Thoracic aorta (tissue), 2 donors: ENCODE measurements around the gene MRPL54. TPM values are rescaled to one million over a fixed set of nuclear protein-coding genes. Genes with fewer than 3 reads are reported as not detected.

Experiments
- ATAC-seq: fragments of 150-250 bp; one replicate; pipeline ENCODE4 v1.8.0; 2017; ENCODE audit warnings: low read depth; ENCODE audit not compliant: insufficient number of reproducible peaks, low FRiP score
- DNase-seq: peaks from one replicate; pipeline ENCODE4 v3.0.0-alpha.2; 2020; ENCODE audit warnings: low spot score
- H3K27ac ChIP-seq, 2 donors: fragments of 200-600 bp; sonication (generic); 1 replicate in 1 of 2; 2 replicates in 1 of 2; pipeline ENCODE4 v1.5.1; 2016; ENCODE audit warnings: mild to moderate bottlenecking in 2 of 2, moderate library complexity in 2 of 2
- H3K27me3 ChIP-seq: fragments of 200-600 bp; sonication (generic); replicated peaks from 2 replicates; pipeline ENCODE4 v1.6.0; 2016; ENCODE audit warnings: mild to moderate bottlenecking; ENCODE audit not compliant: insufficient read depth
- H3K36me3 ChIP-seq: fragments of 200-600 bp; sonication (generic); one replicate; pipeline ENCODE4 v1.5.1; 2016
- H3K4me1 ChIP-seq, 2 donors: fragments of 200-600 bp; sonication (generic); 1 replicate in 1 of 2; 2 replicates in 1 of 2; pipeline versions ENCODE4 v1.5.1 to v1.6.0; 2016; ENCODE audit warnings: low read depth in 2 of 2, mild to moderate bottlenecking in 1 of 2; ENCODE audit not compliant: control insufficient read depth in 1 of 2
- H3K4me3 ChIP-seq: fragments of 200-600 bp; sonication (generic); 2 replicates; pipeline ENCODE4 v1.5.1; 2016; ENCODE audit warnings: mild to moderate bottlenecking
- H3K9me3 ChIP-seq: fragments of 200-600 bp; sonication (generic); 2 replicates; pipeline ENCODE4 v1.5.1; 2016
- total RNA-seq, 2 donors: library from RNA; depleted of rRNA; stranded (reverse); fragments of >200 nt; gene quantifications; one replicate each; pipeline versions ENCODE4 v1.1.0 to v1.2.3, GENCODE V29; 2016
- TF ChIP-seq, protein P1 (sequence below): fragments of 200-600 bp; sonication (generic); IDR thresholded peaks from one replicate; pipeline ENCODE4 v1.5.1; 2019; ENCODE audit warnings: antibody characterized with exemption

MRPL54 gene
- 10 to 100 TPM; 32.4 to 56.9 TPM for total RNA-seq

DNA sequence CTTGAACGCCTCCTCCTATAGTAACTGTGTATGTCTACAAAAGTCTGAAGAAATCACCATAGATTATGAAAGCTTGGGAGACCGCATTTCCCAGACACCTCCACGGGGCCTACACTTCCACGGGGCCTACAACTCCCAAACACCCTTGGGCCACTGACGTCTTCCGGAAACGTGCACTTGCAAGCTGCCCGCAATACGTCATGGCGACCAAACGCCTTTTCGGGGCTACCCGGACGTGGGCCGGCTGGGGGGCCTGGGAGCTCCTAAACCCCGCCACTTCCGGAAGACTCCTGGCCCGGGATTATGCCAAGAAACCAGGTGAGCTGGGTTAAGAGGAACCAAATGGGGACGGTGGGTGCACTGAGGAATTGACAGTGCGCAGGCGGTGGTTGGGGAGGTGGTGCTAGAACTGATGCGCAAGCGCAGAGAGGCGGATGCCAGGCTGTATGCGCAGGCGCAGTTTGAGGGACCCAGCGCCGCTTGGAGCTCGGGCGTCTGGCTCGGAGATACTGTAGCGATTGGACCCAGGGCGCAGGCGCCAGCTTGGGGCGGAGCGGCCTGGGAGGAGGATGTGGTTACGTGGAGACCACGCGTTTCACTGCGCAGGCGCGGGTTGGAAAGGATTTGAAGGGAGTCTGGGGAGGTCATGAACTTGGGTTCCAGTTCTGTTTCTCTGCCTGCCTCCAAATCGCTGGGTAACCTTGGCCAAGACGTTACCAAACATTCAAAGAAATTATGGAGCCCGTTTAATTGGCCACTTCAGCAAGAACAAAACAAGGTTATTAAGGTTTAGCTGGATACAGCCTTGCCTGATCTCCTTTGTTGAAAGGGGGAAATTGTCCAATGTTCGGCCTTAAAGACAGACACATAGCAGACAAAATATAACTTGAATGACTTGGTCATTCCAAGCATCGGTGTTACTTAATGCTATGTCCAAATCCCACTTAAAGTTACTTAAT, at the start of gene MRPL54:
Gene MRPL54 (plus strand): TSS at position 182 of the 959 bp plus-strand sequence. CDS start 19 bp downstream, at position 201.
- TF ChIP-seq, protein P1, sequence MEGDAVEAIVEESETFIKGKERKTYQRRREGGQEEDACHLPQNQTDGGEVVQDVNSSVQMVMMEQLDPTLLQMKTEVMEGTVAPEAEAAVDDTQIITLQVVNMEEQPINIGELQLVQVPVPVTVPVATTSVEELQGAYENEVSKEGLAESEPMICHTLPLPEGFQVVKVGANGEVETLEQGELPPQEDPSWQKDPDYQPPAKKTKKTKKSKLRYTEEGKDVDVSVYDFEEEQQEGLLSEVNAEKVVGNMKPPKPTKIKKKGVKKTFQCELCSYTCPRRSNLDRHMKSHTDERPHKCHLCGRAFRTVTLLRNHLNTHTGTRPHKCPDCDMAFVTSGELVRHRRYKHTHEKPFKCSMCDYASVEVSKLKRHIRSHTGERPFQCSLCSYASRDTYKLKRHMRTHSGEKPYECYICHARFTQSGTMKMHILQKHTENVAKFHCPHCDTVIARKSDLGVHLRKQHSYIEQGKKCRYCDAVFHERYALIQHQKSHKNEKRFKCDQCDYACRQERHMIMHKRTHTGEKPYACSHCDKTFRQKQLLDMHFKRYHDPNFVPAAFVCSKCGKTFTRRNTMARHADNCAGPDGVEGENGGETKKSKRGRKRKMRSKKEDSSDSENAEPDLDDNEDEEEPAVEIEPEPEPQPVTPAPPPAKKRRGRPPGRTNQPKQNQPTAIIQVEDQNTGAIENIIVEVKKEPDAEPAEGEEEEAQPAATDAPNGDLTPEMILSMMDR, result no peak
- Histone ChIP-seq H3K4me3 (peak within 1 kb of the TSS; percentile 92), H3K9me3 (no peaks in the 10 kb centered on the region), H3K27me3 (no peaks in the 10 kb centered on the region), H3K27ac (peak within 1 kb of the TSS; percentile 97 to 100), H3K36me3 (peaks cover 18% of the 10 kb centered on the region), H3K4me1 (peaks cover 16 to 38% of the 10 kb centered on the region in 2 donors)
- ATAC-seq (peak; percentile 91), DNase-seq (peak; percentile 98)

DNA sequence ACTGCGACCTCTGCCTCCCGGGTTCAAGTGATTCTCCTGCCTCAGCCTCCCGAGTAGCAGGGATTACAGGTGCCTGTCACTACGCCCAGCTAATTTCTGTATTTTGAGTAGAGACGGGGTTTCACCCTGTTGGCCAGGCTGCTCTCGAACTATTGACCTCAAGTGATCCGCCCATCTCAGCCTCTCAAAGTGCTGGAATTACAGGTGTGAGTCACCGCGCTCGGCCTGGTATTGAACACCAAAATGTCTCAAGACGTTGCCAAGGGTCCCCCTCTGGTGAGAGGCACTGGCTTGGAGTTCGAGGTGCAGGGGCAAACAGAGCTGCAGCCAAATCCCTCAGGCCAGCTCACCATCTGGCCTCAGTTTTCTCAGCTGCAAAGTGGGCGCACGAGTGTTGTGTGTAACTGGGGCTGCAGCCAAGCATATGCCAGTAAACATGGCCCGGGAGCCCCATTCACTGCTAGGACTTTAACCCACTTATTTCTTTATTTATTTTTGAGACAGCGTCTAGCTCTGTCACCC, 46.3 kb upstream of the MRPL54 start:
- H3K27ac ChIP-seq, result no peak overlapping the region
- no peak overlapping the region for H3K4me3 ChIP-seq
- ATAC-seq (no peak), DNase-seq (no peak)
- peaks cover 0 to 12% of the 10 kb centered on the region in 2 donors for H3K4me1 ChIP-seq
- H3K9me3 ChIP-seq, result no peaks in the 10 kb centered on the region
- TF ChIP-seq, protein P1, result no peak
- no peaks in the 10 kb centered on the region for H3K36me3 ChIP-seq
- H3K27me3 ChIP-seq, result peaks cover 11% of the 10 kb centered on the region

DNA sequence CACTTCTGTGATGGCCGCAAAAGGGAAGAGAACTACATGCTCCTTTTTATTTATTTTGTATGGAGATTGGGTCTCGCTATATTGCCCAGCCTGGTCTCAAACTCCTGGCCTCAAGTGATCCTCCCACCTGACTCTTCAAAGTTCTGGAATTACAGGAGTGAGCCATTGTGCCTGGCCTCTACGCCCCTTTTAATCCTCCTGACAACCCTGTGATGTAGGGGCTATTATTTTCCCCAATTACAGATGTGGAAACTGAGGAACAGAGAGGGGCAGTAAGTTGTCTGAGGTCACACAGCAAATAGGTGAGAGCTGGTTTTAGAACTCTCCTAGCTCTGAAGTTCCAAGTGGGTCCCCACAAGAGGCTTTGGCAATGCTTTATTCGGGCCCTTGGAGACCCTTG, 42.6 kb upstream of the MRPL54 start:
- H3K27me3 ChIP-seq, result peaks cover 16% of the 10 kb centered on the region

DNA sequence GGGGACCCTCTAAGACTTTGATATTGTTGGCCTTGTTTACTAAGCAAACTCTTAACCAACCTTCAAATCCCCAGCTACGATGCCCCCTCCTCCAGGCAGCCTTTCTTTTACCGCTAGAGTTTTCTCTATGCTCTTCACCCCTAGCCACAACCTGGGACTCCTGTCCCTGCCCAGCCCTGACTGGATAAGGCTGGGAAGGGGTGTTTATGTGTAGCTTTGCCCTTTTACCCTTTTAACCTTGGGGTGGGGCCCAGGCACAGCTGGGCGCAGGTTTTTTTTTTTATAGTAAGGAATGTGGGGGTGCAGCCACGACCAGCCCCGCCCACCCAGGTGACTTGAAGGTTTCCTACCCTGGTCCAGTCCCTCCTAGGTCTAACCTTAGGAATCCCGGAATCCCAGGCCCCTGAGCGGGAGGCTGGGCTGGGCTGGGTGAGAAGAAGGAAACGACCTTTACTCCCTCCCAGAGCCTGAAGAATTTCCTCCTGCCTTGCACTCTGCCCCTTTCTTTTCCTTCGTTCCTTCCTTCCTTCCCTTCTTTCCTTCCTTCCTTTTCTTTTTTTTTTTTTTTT, 42.0 kb upstream of the MRPL54 start:
- H3K27me3 ChIP-seq, result peaks cover 16% of the 10 kb centered on the region
- ATAC-seq, result no peak
- H3K9me3 ChIP-seq, result no peaks in the 10 kb centered on the region

More for the DNA sequence above, 42.6 kb upstream of the MRPL54 start:
- Histone ChIP-seq H3K4me3 (no peak overlapping the region), H3K36me3 (no peaks in the 10 kb centered on the region), H3K9me3 (no peaks in the 10 kb centered on the region), H3K27ac (no peak overlapping the region), H3K4me1 (peaks cover 4 to 21% of the 10 kb centered on the region in 2 donors)
- TF ChIP-seq, protein P1, result no peak
- DNase-seq (no peak), ATAC-seq (no peak)

More for the DNA sequence above, 42.0 kb upstream of the MRPL54 start:
- no peak for DNase-seq
- Histone ChIP-seq H3K27ac (no peak overlapping the region), H3K4me3 (no peak overlapping the region), H3K36me3 (no peaks in the 10 kb centered on the region), H3K4me1 (peaks cover 4 to 21% of the 10 kb centered on the region in 2 donors)
- TF ChIP-seq, protein P1, result no peak
